Iris pigment epithelial cell (primary cell): ENCODE results near the gene TIMP2.
"Not testable (repeated sequence)": the region's sequence is repeated elsewhere in the genome, so short reads cannot be mapped to it uniquely, and the experiment has no call there.

ENCODE experiments used
- DNase-seq: peaks from one replicate; pipeline ENCODE4 v3.0.0-alpha.2; 2011; ENCODE audit warnings: low read depth

TIMP2 gene

DNA sequence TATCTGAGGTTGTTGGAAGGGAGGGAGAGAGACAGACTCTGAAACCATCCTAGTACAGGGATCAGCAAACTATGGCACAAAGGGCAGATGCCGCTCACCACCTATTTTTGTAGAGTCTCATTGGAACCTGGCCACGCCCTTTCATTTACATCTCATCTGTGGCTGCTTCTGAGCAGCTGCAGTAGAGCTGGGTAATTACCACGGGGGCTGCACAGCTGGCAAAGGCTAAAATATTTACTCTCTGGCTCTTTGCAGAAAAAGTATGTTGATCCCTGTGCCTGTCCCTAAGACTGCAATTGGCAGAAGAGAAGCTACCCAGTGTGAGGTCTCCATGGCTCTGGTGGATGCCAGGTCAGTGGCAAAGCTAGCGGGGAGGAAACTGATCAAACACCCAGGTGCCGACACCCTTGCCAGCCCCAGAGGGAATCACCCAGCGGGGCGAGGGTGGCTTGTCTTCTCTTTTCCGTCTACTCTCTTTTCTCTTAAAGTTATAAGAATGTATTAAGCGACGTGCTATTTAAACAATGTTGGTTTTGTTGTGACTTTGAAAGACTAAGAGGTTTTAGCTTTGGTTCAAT, 36.2 kb downstream of the TIMP2 start:
- DNase-seq: no peak

DNA sequence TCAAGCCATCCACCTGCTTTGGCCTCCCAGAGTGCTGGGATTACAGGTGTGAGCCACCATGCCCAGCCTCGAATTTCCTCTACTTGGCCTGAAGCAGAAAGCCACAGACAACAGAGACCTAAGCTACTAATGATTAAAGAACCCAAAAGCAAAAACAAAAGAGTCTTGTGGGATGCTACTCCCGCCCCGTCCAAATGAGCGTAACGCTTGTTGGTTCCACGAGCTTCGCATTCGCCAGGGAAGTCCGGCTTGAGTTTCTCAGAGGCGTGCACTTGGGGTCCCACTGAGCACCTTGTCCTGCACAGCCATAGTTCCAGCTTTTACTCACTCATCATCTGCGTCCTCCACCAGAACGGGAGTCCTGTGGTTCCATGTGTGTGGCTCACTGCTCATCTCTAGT, 38.2 kb downstream of the TIMP2 start:
- DNase-seq: no peak

DNA sequence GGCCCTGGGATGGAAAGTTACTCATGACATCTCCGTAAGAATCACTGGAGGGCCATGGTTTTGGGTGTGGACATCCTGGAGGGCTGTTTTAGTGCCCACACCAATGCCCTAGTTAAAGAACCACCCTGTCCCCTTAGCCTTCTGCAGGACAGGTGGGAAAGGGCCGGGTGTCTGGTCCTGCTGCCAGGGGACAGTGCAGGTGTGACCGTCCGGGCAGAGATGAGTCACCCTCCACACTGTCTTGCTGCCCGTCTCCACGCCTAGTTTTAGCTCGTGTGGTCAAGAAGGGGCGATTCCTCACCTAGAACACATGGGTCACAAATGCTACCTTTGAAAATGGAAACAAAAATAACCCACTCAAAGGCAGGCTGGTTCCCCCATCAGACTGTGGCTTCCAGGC, 39.2 kb downstream of the TIMP2 start:
- DNase-seq: no peak

DNA sequence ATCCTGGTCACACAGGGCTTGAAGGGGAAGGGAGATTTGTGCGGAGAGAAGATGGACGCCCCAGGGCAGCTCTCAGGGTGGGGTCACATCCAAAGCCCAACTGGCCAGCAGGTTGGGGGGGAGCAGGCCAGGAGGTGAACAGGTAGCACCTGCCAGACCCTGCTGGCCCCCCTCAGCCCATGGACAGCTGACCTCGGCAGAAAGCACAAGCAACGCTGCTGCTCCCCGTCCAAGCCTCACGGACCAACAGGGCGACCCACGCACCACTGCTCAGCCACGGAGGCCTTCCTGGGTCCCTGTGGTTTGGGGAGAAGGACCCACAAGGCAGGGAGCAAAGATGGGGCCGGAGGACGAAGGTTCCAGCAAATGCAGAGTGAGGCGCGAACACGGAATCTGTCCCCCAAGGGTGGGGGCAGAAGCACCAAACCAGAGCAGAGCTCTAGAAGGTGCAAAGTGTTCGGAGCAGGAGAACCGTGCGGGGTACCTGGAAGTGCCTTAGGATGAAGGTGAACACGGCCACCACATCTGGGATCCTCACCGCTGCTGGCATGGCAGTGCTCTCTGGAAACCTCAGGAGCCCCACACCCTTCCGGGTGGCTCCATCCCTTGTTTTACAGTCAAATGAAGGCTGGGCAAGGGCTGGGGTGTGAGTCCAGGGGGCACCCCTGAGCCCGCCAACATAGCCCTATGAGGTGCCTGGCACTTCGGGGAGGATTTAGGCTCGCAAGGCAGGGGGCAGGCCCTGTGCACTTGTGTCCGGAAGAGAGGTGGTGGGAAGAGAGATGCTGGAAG, 40.1 kb downstream of the TIMP2 start:
- no peak for DNase-seq

DNA sequence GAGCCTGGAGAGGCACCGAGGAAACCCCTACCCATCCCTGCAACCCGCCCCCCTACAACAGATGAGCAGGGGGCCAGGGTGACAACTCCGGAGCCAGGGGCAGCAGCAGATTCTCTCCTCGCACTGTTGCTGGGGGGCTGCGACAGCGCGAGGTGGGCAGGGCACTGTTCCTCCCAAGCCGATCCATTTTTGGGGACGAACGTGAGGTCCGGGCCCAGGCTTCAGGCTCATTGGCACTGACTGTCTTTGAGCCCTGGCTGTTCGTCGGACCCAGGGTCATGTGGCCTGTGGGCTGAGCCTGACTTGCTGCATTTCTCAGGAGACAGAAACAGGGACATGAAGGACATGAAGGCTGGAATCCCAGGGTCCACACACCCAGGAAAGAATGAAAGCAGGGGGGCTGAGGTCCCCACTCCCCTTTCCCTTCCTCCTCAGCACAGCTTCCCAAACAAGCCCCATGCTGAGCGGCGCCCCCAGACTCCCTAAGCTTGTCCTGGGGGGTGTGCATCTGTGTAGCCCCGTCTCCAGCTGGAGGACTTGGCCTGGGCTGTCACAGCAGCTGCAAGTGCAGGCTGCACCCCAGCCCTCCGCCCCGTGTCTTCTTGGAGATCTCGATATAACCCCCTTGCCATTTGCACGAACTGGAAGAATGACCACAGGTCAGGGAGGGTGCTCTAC, 40.9 kb downstream of the TIMP2 start:
- no peak for DNase-seq

DNA sequence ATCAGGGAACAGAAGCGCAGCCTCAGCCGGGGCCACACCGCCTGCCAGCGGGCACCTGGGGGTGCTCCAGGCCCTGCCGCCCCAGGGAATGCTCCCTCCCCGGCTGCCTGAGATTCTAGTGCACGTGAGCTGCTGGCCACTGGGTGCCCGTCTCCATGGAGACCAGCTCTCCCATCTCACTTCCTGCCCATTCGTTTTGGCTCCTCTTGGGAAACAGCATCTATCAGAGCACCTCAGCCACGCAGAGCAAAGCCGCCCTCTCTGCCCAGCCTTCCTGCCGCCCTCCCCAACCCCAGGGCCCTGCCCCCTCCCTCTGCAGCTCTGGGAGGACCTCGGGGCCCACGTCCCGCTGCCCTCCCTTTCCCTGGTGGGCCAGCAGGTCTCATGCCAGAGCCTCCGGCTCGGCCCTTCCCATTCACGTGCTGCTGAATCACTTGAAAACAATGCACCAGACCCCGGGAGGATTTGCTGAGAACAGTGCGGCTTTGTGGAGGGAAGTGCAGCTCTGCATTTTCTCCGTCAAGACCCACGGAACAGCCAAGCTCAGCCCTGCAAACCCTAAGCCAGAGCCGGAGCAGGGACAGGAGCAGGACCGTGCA, 41.6 kb downstream of the TIMP2 start:
- peak; percentile 93 for DNase-seq

DNA sequence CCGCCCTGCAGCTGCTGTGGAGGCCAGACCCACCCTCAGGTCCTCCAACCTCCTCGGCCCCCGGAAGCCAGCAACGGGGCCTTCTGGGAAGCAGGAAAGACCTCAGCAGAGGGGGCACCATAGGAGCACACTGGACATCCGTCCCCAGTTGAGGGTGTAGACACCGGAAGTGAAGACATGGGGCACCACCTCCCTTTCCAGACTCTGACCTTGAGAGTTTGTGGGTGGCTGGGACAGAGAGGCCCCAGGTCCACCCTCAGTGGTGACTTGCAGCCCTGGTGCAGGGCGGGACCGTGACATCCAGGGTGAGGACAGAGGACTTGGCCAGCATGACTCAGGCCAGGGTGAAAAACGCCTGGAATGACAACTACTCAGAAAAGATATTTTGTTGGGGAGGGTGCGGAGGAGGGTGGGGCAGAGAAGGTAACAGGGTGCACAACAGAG, 42.1 kb downstream of the TIMP2 start:
- peak; percentile 74 for DNase-seq

DNA sequence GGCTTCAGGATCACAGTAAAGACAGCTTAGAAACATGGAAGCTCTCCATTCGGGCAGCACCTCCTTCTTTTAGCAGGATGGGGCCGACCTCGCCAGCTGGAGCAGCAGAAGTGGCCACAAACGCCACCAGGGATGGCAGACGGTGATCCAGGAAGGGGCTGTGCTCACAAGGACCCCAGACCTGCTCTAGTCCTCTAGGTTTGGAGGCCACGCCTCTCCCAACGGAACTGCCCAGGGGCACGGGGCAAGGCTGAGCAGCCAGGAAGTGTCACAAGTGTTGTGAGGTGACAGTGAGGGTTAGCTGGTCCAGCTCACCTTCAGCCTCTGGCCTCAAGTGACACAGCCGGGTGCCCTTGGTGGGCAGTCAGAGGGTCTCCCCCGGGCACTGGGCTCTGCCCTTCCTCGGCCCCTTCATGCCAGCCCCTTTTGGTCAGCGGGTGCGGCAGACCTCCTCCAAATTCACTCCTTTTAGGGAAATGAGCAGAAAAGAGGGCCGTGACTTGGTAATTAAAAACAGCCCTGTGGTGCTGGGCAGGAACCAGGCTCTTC, 42.6 kb downstream of the TIMP2 start:
- no peak for DNase-seq

DNA sequence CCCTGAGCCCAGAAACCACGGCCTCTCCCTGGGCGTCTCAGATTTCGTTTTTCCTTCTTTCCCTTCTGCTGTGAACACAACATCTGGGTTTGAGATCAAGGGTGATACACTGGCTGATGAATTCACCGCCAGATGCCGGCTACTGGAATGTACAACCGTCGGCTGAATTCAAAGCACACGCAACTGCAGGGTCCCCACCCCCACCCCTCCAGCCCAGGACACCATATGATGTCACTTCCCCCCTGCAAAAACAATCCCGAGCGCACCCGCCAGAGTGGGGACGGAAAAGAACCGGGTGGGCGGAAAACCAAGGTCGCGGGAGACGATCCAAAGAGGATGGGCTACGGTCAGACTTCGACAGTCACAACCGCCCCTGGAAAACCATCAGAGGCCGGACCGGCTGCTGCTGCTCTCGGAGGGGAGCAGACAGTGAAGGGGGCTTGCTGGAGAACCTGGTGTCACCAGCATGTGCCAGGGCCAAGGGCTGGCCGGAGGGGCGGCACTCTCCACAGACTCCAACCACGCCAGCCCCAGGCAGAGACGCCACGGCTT, 45.5 kb downstream of the TIMP2 start:
- DNase-seq: peak; percentile 94

DNA sequence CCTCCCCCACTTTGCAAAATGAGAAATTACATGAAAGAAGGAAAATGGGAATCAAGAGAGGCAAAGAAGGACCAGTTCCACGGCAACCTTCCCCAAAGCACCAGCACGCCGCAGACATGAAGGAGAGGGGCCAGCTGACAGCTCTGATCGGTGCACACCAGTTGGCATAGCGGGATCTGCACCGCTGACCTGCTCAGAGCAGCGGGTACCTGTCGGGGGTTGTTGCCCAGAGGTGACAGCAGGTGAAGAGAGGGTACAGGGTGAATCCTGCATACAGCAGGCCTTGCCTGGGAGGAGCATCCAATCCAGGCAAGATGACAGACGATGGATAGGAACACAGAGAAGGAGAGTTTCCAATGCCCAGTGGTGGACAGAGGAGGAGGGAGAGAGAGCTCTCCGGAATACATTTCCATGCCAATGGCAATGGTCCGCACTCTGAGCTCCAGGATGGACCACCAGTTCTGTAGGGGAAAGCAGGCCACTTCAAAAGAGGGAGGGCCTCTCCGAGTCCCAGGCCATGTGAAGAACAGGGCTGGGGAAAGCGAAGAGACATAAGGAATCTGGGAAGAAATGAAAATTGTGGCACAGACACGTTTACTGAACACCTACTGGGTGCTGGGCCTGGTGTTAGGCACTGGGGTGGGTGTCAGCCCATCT, 46.2 kb downstream of the TIMP2 start:
- no peak for DNase-seq

DNA sequence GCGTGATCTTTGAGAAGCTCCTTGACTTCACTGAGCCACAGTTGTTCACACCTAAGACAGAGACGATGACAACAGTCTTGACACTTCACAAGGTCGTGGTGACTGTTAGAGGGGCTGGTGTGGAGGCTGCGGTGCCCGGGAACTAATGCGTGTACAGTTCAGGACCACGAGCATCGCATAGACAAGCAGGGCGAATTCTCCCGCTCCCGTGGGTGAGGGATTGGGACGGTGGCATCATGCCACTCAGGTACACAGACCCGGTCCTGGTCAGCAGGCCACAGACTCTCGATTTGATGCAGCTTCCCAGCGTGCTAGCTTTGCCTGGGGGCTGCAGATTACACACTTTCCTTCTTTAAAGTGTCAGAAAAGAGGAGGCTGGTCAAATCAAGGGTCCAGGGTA, 46.9 kb downstream of the TIMP2 start:
- no peak for DNase-seq

DNA sequence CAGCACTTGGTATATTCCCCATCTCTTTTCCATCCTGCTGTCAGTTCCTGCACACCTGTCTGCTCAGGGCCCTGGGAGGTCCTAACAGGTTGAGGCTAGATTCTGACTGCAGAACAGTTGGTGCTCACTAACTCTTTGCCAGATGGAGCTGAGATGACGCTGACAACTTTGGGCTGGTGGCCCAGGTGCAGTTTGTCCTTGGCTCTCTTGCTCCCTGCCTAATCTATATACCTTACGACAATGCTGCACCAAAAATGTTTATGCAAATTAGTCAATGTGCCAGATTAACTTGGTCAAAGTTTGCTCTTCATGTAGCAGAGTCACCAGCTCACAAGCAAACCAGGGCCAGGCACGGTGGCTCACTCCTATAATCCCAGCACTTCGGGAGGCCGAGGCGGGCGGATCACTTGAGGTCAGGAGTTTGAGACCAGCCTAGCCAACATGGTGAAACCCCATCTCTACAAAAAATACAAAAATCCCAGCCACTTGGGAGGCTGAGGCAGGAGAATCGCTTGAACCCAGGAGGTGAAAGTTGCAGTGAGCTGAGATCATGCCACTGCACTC, 48.2 kb downstream of the TIMP2 start:
- DNase-seq: not testable (repeated sequence)

DNA sequence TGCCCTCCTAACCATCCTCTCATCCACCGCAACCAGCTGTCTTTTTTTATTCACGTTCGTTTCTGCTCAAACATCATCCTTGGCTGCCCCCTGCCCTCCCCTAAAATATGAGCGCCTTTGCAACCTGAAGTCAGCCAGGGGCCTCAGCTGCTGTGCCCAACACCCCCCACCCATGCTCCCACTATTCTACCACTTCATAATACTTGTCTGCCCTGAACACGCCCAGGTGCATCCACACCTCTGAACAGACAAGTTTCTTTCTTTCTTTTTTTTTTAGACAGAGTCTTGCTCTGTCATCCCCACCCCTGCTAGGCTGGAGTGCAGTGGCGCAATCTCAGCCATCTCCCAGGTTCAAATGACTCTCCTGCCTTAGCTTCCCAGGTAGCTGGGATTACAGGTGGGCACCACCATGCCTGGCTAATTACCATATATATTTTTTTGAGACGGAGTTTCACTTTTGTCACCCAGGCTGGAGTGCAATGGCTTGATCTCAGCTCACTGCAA, 49.0 kb downstream of the TIMP2 start:
- DNase-seq: no peak

DNA sequence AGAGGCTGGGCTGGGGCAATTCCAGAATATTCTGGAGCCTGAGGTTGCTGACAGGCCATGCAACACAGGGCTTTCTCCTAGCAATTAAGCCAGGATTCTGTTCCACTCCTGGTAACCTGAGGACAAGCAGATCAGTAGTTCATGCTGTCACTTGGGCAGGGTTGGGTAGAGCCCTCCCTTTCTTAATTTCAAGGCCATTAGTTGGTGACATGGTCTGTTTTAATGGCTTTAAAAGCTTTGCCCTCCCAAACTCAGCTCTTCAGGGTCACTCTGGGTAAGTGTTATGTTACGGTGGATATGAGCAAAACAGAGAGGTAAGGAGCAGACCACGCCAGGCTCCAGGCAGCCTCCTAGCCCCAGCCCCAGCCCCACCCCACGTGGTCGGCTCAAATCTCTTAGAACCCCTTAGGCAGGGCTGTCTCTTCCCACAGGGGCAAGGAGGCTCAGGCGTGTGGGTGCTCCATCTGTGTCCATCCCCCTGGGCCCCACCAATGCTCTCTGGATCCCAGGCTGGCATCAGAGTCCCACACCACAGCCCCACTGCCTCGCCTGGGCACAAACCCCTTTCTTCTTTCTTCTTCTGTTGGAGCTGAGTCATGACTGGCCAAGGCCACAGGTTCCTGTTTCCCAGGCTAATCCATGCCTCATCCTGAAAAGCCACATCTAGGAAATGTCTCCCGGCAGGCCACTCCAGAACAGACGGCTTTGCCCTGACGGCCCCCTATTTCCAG, 49.7 kb downstream of the TIMP2 start:
- peak; percentile 40 for DNase-seq

DNA sequence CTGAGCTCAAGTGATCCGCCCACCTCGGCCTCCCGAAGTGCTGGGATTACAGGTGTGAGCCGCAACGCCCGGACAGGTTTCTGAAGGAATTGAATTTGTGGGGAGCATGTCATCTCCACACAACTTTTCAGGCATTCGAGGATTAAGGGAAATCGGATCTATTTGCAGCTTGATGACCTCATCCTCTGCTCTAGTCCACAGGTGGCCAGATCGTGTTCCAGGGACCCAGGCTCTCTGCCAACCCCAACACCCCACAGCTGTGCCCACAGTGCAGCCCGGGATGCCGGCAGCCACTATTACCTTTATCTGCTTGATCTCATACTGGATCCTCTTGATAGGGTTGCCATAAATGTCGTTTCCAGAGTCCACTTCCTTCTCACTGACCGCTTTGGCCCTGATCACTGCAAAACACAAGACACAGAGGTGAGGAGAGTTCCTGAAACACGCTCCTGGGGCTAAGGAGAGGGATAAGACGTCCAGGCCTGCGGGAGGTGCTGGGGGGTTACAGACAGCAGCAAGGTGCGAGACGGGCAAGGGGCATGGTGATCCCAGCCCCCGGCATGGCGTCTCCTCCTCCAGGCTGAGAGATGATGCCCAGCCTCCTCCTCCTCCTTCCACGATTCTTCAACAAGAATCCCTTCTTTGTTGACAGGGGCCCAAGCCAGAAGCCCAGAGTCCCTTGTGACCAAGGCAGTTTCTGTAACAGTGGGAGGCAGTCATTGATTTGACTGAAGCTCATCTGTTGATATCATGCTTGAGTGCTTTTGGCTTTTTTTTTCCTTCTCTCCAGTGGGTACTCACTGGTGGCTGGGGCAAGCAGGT, 51.5 kb downstream of the TIMP2 start:
- peak; percentile 65 for DNase-seq

DNA sequence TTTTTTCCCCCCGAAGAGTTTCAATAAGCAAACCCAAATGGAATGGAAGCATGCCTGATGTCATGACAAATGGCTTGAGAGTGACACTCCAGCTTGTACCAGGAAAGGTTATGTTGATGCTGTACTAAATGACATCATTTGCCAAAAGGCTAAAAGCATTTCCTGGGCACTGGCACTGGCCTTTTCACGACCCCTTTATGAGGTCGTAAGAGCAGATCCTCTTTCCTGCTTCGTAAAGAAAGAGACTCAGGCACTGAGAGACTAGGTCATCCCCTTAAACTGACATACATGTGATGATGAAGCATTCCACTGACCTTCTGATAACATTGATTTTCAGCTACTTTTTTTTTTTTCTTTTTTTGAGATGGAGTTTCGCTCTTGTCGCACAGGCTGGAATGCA, 52.7 kb downstream of the TIMP2 start:
- no peak for DNase-seq

DNA sequence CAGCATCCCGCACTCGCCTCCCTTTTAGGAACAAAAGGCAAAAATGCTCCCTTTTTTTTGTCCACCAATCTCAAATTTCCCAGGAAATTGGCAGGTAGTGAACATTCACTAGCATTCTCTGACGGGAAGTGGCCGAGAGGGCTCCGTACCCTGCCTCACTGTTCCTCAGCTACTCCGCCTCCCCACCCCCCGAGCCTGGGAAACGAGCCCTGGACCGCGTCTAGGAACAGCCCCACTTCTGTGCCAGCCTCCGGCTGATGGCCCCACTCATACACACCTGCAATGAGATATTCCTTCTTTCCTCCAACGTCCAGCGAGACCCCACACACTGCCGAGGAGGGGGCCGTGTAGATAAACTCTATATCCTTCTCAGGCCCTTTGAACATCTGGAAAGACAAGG, 54.6 kb downstream of the TIMP2 start:
- no peak for DNase-seq

DNA sequence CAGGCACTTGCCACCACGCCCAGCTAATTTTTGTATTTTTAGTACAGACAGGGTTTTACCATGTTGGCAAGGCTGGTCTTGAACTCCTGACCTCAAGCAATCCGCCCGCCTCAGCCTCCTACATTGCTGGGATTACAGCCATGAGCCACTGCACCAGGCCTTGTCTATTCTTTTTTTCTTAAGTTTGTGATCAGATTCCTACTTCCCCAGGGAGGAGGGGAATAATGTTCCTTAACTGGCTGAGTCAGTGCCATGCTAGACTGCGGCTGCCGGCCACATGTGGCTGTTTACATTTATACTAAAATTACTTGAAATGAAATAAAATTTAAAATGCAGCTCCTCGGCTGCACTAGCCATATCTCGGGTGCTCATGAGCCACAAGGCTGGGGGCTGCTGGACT, 56.8 kb downstream of the TIMP2 start:
- DNase-seq: peak; percentile 82

DNA sequence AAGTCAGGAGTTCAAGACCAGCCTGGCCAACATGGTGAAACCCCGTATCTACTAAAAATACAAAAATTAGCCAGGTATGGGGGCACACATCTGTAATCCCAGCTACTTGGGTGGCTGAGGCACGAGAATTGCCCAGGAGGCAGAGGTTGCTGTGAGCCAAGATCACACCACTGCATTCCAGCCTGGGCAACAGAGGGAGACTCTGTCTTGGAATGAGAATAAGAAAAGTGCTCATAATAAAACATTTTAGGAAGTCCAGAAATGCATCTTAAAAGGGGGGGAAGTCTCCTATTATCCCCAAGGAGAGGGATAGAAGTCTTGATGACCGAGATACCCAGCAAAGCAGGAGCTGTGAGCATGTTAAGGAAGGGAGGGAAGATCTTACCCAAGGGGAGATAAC, 58.1 kb downstream of the TIMP2 start:
- not testable (repeated sequence) for DNase-seq
